Measurements from ENCODE around the gene RBCK1.
"Not testable (repeated sequence)": the region's sequence is repeated elsewhere in the genome, so short reads cannot be mapped to it uniquely, and the experiment has no call there.

The RBCK1 gene

DNA sequence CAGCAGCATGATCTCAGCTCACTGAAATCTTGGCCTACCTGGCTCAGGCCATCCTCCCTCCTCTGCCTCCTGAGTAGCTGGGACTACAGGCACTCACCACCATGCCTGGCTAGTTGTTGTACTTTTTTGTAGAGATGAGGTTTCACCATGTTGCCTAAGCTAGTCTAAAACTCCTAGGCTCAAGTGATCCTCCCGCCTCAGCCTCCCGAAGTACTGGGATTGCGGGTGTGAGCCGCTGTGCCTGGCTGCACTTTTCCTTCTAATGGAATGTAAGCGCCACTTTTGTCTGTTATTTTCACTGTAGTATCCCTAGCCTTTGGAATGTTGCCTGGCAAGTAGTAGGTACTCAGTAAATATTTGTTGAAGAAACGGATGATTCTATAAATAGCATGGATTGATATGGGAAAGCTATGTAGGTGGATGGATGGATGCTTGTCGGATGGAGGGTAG, 37.9 kb upstream of the RBCK1 start:
- no peaks in the 10 kb centered on the region for H3K36me3 Mint-ChIP-seq (ENCODE audit: low read depth)
- peaks cover 4% of the 10 kb centered on the region for H3K4me1 Mint-ChIP-seq
- H3K27me3 Mint-ChIP-seq (ENCODE audit: low read depth): peaks cover 6% of the 10 kb centered on the region
- no peak overlapping the region for H3K4me3 Mint-ChIP-seq
- TF ChIP-seq, protein P1, sequence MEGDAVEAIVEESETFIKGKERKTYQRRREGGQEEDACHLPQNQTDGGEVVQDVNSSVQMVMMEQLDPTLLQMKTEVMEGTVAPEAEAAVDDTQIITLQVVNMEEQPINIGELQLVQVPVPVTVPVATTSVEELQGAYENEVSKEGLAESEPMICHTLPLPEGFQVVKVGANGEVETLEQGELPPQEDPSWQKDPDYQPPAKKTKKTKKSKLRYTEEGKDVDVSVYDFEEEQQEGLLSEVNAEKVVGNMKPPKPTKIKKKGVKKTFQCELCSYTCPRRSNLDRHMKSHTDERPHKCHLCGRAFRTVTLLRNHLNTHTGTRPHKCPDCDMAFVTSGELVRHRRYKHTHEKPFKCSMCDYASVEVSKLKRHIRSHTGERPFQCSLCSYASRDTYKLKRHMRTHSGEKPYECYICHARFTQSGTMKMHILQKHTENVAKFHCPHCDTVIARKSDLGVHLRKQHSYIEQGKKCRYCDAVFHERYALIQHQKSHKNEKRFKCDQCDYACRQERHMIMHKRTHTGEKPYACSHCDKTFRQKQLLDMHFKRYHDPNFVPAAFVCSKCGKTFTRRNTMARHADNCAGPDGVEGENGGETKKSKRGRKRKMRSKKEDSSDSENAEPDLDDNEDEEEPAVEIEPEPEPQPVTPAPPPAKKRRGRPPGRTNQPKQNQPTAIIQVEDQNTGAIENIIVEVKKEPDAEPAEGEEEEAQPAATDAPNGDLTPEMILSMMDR (IDR thresholded peaks at IDR 0.05; ENCODE audit: unreplicated experiment in 3 of 3): no peak
- peak overlapping the region in 1 of 3 experiments; percentile 8 for H3K27ac Mint-ChIP-seq
- no peaks in the 10 kb centered on the region for H3K9me3 Mint-ChIP-seq

DNA sequence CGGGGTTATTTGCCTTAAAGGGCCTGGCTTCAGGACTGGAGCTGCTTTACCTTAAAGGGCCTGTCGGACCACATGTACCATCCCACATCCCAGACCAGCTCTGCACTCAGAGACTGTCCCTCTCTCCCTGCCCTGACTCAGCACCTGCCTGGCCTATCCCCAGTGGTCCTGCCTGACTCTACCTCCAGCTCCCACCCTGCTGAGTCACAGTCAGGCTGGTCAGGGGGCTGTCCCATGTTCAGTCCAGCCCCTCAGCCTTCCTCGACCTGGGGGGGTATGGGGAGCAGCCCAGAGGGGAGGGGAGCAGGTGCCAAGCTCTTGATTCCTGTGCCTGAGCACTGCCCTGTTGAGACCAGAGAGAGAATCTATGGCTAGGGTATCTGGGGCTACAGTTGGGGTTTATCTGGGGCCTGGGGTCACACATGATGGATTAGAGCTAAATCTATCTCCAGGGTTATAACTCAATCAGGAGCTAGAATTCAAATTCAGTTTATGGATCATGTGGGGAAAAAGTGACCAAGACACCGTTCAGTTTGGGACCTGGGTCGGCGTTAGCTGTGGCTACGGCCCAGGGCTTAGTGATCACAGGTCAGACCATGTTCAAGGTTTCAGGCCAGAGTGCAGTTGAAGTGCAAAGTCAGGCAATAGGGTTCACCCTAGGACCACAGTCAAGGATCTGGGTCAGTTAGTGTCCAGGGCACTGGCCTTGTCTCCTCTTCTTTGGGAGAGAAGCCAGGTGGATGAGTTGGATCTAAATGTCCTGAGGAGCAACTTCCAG, 36.9 kb upstream of the RBCK1 start:
- Mint-ChIP-seq H3K36me3 (ENCODE audit: low read depth) (no peaks in the 10 kb centered on the region), H3K27me3 (ENCODE audit: low read depth) (peaks cover 9% of the 10 kb centered on the region), H3K9me3 (no peaks in the 10 kb centered on the region), H3K4me1 (peaks cover 4% of the 10 kb centered on the region), H3K27ac (peak overlapping the region in 1 of 3 experiments; percentile 86), H3K4me3 (no peak overlapping the region)
- TF ChIP-seq, protein P1 (IDR thresholded peaks at IDR 0.05; ENCODE audit: unreplicated experiment in 3 of 3): no peak

DNA sequence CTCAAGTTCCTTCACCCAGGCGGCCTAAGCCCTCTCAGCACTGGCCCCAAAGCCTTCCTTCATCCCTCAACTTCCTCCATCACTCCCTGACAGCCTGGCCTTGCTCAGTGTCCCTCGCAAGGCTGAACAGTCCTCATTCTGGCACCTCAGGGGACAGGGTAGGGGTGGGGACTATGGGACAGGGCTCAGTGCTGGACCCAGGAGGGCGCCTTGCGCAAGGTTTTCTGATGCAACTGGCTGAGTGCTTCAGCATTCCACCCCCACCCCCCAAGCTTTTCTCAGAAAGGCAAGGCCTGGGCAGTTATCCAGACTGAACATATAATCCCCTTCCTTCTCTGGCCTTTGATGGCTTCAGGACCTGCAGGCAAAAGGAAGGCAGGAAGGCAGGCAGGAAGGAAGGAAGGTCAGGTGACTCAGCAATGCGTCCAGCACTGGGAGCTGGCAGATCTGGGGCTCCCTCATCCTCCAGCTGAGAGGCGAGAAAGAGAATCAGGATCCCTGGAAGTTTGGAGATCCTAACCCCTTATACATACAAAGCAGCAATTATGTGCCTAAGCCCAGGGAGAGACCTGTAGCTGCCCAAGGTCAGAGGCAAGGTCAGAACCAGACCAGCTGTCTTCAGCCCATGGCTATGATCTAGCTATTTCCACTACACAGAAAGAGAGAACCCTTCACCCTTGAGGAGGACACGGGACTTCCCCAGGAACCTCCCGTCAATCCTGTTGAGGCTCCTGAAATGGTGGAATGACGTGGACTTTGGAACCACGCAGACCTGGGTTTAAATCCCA, 36.1 kb upstream of the RBCK1 start:
- Mint-ChIP-seq H3K4me1 (peaks cover 4% of the 10 kb centered on the region), H3K27ac (peak overlapping the region; percentile 25 to 86 (median 32)), H3K9me3 (no peaks in the 10 kb centered on the region), H3K4me3 (no peak overlapping the region), H3K36me3 (ENCODE audit: low read depth) (no peaks in the 10 kb centered on the region), H3K27me3 (ENCODE audit: low read depth) (peaks cover 13% of the 10 kb centered on the region)
- TF ChIP-seq, protein P1 (IDR thresholded peaks at IDR 0.05; ENCODE audit: unreplicated experiment in 3 of 3): no peak

DNA sequence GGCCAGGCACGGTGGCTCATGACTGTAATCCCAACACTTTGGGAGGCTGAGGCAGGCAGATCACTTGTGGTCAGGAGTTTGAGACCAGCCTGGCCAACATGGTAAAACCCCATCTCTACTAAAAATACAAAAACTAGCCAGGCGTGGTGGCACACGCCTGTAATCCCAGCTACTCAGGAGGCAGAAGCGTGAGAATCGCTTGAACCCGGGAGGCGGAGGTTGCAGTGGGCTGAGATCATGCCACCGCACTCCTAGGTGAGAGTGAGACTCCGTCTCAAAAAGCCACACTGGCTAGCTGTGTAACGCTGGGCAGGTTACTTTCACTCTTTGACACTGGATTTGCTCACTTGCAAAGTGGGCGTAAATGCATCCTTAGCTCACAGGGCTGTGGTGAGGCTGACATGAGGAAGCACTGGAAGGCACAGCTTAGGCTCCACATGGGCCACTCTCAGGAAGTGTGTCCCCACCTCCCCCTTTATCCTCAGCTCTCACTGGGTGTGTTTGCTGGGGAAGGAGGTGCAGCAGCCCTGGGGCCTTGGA, 35.5 kb upstream of the RBCK1 start:
- peaks cover 12% of the 10 kb centered on the region for H3K27me3 Mint-ChIP-seq (ENCODE audit: low read depth)
- H3K4me3 Mint-ChIP-seq; H3K27ac Mint-ChIP-seq; H3K9me3 Mint-ChIP-seq; H3K36me3 Mint-ChIP-seq (ENCODE audit: low read depth); H3K4me1 Mint-ChIP-seq: not testable (repeated sequence)

DNA sequence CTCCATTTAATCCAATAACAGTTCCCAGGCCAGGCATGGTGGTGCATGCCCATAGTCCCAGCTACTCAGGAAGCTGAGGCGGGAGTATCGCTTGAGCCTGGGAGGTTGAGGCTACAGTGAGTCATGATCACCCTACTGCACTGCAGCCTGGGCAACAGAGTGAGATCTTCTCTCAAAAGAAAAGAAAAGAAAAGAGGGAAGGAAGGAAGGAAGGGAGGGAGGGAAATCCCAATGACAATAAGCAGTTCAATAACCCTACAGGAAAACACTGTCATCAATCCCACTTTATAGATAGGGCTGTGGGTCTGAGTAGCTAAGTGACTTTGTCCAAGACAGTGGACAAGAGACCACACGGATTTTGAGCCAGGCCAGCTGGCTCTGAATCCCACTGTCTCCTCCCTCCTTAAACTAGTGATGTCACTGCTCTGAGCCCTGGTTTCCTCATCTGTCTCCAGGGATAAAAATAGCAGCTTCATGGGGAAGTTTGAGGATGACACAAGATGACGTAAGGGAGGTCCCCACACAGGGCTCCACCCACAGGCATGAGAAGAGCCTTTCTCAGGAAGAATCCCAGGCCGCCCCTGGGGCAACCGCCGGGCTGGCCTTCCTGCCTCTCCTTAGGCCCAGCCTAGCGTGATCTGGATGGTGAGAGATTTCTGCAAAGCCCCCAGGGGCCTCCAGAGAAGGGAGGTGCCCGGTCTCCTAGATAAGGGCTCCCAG, 34.8 kb upstream of the RBCK1 start:
- H3K4me3 Mint-ChIP-seq: no peak overlapping the region
- peak overlapping the region in 1 of 3 experiments; percentile 49 for H3K27ac Mint-ChIP-seq
- no peaks in the 10 kb centered on the region for H3K9me3 Mint-ChIP-seq
- H3K4me1 Mint-ChIP-seq: peaks cover 4% of the 10 kb centered on the region
- H3K27me3 Mint-ChIP-seq (ENCODE audit: low read depth): peaks cover 15% of the 10 kb centered on the region
- no peaks in the 10 kb centered on the region for H3K36me3 Mint-ChIP-seq (ENCODE audit: low read depth)
- TF ChIP-seq, protein P1 (IDR thresholded peaks at IDR 0.05; ENCODE audit: unreplicated experiment in 3 of 3): no peak
